ENCODE data around the gene TMEM134. TPM values are rescaled to one million over a fixed set of nuclear protein-coding genes. Genes with fewer than 3 reads are reported as not detected.

The TMEM134 gene
- total and polyA plus RNA-seq, 2 donors (not counting 3 experiments of a cell fraction or from before 2014, with no cell fraction given) = 33.4 to 207 TPM

DNA sequence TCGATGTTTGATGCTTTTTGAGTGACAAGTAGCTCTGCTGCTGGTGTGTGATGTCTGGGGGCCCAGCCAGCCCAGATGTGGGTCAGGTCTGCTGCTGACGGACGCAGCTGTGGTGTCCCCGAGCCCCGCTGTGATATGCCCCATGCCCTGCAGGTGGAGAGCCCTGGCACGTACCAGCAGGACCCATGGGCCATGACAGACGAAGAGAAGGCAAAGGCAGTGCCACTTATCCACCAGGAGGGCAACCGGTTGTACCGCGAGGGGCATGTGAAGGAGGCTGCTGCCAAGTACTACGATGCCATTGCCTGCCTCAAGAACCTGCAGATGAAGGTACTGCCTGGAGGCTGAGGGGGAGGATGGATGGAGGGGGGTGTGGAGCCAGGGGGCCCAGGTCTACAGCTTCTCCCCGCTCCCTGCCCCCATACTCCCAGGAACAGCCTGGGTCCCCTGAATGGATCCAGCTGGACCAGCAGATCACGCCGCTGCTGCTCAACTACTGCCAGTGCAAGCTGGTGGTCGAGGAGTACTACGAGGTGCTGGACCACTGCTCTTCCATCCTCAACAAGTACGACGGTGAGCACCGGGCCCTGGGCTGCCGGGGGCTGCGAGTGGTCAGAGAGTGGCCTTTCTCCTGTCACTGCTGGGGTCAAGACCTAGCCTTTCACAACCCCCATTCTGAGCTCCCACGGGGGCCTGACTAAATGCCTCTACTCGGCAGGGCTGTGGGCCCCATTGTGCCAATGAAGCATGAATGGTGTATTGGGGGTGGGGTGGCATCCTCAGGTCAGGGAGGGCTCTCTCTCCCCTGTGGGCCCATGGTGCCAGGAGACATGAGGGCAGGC is 21.1 kb upstream of the TMEM134 start:
- Histone ChIP-seq H3K9me3 (replicated peaks; ENCODE audit: control insufficient read depth, insufficient read depth, low read length) (no peaks in the 10 kb centered on the region), H3K79me2 (ENCODE audit: control insufficient read depth, insufficient read depth, low read length) (no peaks in the 10 kb centered on the region), H4K20me1 (replicated peaks; ENCODE audit: control insufficient read depth, extremely low read depth, insufficient read depth, low read length) (no peaks in the 10 kb centered on the region), H3K27ac (ENCODE audit: insufficient read depth, low read depth, low read length) (no peak overlapping the region), H3K27me3 (ENCODE audit: control insufficient read depth in 2 of 2, insufficient read depth in 2 of 2, low read length in 2 of 2) (no peaks in the 10 kb centered on the region), H3K4me2 (ENCODE audit: insufficient read depth, low read length) (no peak overlapping the region), H3K9ac (replicated peaks; ENCODE audit: extremely low read depth, insufficient read depth, low read length) (no peak overlapping the region), H3K9me1 (replicated peaks; ENCODE audit: control insufficient read depth, extremely low read depth, insufficient read depth, low read length) (no peaks in the 10 kb centered on the region), H3K36me3 (ENCODE audit: control insufficient read depth in 2 of 2, extremely low read depth in 1 of 2, insufficient read depth in 2 of 2, low read length in 2 of 2) (peaks cover 0 to 9% of the 10 kb centered on the region in 2 experiments), H3K4me1 (ENCODE audit: control insufficient read depth, extremely low read depth, insufficient read depth, low read length) (no peaks in the 10 kb centered on the region), H3K4me3 (replicated peaks in 1 of 3; ENCODE audit: insufficient read depth in 1 of 3, low read depth in 1 of 3, low read length in 3 of 3) (no peak overlapping the region), H2AFZ (ENCODE audit: low read depth, low read length) (no peak overlapping the region)
- POLR2A ChIA-PET = no interaction called here
- intact Hi-C loops (cut with micrococcal nuclease) = no loop called here
- CTCF ChIA-PET = interaction anchor here (1.1 to 2.6 kb wide), 3 partner anchors 88 to 133 kb away, joined by 3 to 10 read pairs (median 3); partner anchors contain the start of gene PPP1CA
- no peak for TF ChIP-seq JUN (IDR thresholded peaks at IDR 0.05; ENCODE audit: borderline replicate concordance, insufficient read depth, insufficient read length, low read depth)
- no peak for TF ChIP-seq FOS (IDR thresholded peaks at IDR 0.05; ENCODE audit: borderline replicate concordance, insufficient read depth, low read length)
- no peak for TF ChIP-seq POLR2AphosphoS5 (IDR thresholded peaks at IDR 0.05; ENCODE audit: insufficient read depth, low read depth, low read length)
- TF ChIP-seq EZH2 (IDR thresholded peaks at IDR 0.05; ENCODE audit: borderline replicate concordance, low read depth, low read length, severe bottlenecking) = no peak
- no peak for TF ChIP-seq GATA2 (IDR thresholded peaks at IDR 0.05; ENCODE audit: insufficient read depth, insufficient read length, low read depth, low read length)
- TF ChIP-seq POLR2A (IDR thresholded peaks at IDR 0.05; ENCODE audit: low read depth, low read length) = no peak
- no peak for TF ChIP-seq MYC (IDR thresholded peaks at IDR 0.05; ENCODE audit: low read depth, low read length)
- TF ChIP-seq, protein P1, sequence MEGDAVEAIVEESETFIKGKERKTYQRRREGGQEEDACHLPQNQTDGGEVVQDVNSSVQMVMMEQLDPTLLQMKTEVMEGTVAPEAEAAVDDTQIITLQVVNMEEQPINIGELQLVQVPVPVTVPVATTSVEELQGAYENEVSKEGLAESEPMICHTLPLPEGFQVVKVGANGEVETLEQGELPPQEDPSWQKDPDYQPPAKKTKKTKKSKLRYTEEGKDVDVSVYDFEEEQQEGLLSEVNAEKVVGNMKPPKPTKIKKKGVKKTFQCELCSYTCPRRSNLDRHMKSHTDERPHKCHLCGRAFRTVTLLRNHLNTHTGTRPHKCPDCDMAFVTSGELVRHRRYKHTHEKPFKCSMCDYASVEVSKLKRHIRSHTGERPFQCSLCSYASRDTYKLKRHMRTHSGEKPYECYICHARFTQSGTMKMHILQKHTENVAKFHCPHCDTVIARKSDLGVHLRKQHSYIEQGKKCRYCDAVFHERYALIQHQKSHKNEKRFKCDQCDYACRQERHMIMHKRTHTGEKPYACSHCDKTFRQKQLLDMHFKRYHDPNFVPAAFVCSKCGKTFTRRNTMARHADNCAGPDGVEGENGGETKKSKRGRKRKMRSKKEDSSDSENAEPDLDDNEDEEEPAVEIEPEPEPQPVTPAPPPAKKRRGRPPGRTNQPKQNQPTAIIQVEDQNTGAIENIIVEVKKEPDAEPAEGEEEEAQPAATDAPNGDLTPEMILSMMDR (IDR thresholded peaks at IDR 0.05; ENCODE audit: extremely low read depth in 1 of 2, insufficient read depth in 1 of 2, low read depth in 1 of 2, low read length in 2 of 2) = no peak
- TF ChIP-seq, protein P2, sequence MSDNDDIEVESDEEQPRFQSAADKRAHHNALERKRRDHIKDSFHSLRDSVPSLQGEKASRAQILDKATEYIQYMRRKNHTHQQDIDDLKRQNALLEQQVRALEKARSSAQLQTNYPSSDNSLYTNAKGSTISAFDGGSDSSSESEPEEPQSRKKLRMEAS (IDR thresholded peaks at IDR 0.05; ENCODE audit: insufficient read depth, insufficient read length) = no peak
- BruUV-seq (replicated peaks) = no TSS peak
- dilution Hi-C loops (cut with MboI; ENCODE audit: extremely low pct_ligation_motif_present, low sequenced_read_pairs) = no loop called here
- DNase-seq (ENCODE audit: low read depth, low spot score) = no peak
- no peak for FAIRE-seq
